DMS79 treated with DMSO at 0.1 percent for 48 hours (cell line): Measurements from ENCODE around the gene OCEL1.

Experiments used
- DNase-seq: peaks from one replicate; lab custom pipeline; 2025; lab: John Stamatoyannopoulos, UW

Gene OCEL1

GRCh38 chr19:17210296-17210695 is 15.7 kb upstream of the OCEL1 start:
- no peak for DNase-seq

- DNase-seq = no peak
Observed at GRCh38 chr19:17211547-17212446, 14.2 kb upstream of the OCEL1 start.

GRCh38 chr19:17213334-17213733 is 12.7 kb upstream of the OCEL1 start:
- no peak for DNase-seq

- DNase-seq = peak; percentile 65
Observed at GRCh38 chr19:17214508-17215126, 11.4 kb upstream of the OCEL1 start.

DNA sequence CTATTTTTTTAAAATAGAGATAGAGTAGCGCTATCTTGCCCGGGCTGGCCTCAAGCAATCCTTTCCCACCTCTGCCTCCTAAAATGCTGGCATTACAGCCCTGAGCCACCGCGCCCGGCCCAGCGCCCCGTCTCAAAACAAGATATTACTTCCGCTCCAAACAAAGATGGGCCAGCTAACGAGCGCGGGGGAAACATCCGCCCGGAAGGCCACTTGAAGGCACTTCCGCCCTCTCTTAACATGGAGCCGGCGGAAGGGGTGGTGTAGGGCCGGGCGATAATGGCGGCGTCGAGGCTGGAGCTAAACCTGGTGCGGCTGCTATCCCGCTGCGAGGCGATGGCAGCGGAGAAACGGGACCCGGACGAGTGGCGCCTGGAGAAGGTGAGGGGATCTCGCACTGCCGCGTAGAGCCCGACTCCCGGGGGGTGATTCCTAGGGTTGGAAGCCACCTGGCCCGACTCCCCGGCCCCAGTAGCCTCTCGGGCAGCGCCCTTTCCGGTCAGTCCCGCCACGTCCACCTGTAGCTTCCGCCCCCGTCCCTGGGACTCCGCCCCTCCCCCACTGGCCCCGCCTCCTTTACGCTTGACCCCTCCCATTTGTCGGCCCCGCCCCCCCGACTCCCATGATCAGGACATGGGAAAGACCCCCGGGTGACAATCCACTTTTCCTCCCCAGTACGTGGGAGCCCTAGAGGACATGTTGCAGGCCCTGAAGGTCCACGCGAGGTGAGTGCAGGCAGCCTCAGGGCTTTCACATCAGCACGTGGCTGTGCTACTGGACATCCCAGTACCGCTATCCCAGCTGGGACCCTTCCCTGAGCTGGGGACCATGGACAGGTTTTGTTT is 10.7 kb upstream of the OCEL1 start, which contains the start of gene USE1:
Gene USE1 (plus strand): TSS at position 231 of the 845 bp plus-strand sequence. CDS start 49 bp downstream, at position 280.
- peak; percentile 92 for DNase-seq

- no peak for DNase-seq
Observed at GRCh38 chr19:17216058-17216670, 9.9 kb upstream of the OCEL1 start.

DNA sequence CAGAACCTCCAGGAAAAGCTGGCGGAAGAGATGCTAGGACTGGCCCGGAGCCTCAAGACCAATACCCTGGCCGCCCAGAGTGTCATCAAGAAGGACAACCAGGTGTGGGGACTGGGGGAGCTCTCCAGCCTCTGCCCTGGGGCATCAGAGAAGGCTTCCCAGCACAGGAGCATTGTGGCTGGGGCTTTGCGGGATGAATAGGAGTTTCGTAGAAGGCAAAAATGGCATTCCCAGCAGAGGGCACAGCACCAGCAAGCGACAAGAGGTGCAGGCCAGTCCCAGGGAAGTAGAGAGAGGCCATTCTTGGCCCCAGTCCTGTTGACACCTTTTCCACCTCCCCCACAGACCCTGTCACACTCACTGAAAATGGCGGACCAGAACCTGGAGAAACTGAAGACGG is 6.7 kb upstream of the OCEL1 start:
- DNase-seq = no peak

DNA sequence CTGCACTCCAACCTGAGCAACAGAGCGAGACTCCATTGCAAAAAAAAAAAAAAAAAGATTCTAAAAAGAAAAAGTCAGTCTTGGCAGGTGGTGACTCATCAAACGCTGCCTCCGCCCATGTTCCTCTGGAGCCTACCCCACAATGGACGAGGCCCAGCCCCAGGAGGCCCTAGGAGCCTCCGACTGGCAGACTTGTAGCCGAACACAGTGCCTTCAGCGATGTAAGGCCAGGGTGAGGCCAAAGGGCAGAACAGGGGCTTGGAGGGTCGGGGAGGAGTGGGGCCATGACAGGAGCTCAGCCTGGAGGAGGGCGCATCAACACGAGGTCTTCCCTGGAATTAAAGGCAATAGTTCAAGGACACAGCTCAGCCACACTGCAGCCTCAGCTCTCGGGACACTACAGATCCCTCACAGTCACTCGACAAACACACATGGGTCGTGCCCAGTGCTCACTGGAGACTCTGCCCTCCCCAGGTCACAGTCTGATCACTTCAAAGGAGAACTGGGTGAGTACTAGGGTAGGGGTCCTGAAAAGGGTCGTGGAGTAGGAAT is 5.7 kb upstream of the OCEL1 start:
- DNase-seq = no peak

DNA sequence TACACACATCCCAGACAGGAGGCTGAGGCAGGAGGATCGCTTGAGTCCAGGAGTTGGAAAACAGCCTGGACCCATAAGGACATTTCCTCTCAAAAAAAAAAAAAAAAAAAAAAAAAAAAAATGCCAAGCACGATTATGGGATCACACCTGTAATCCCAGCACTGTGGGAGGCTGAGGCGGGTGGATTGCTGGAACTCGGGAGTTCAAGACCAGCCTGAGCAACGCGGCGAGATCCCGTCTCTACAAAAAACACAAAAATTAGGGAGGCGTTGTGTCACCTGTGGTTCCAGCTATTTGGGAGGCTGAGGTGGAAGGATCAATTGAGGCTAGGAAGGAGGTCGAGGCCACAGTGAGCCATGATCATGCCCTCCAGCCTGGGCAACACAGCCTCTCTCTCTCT is 973 bp upstream of the OCEL1 start:
- no peak for DNase-seq

- no peak for DNase-seq
Observed at GRCh38 chr19:17227798-17228367, 1.9 kb downstream of the OCEL1 start.

GRCh38 chr19:17229890-17230289 is 3.9 kb downstream of the OCEL1 start:
- DNase-seq = no peak

- DNase-seq = no peak
Observed at GRCh38 chr19:17232258-17232657, 6.2 kb downstream of the OCEL1 start.

DNA sequence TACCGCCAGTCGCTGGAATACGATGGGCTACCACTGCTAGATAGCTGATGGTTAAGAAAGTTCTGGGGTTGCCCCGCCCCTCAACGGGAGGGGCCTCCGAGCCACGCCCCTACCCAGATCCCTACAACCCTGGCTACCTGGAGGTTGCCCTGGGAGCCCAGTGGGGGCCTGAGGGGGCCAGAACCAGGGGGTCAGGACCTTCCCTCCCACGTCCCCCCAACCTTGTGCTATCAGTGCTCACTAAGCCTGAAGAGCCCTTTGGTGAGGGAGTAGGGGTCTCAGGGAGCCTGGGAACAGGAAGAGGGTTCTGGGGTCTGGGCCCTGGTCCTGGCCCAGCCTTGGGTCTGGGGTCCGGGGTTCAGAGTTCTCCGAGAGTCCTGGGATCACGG is 8.9 kb downstream of the OCEL1 start:
- DNase-seq = peak; percentile 26

GRCh38 chr19:17235300-17235970 is 9.4 kb downstream of the OCEL1 start:
- DNase-seq = peak; percentile 47

DNA sequence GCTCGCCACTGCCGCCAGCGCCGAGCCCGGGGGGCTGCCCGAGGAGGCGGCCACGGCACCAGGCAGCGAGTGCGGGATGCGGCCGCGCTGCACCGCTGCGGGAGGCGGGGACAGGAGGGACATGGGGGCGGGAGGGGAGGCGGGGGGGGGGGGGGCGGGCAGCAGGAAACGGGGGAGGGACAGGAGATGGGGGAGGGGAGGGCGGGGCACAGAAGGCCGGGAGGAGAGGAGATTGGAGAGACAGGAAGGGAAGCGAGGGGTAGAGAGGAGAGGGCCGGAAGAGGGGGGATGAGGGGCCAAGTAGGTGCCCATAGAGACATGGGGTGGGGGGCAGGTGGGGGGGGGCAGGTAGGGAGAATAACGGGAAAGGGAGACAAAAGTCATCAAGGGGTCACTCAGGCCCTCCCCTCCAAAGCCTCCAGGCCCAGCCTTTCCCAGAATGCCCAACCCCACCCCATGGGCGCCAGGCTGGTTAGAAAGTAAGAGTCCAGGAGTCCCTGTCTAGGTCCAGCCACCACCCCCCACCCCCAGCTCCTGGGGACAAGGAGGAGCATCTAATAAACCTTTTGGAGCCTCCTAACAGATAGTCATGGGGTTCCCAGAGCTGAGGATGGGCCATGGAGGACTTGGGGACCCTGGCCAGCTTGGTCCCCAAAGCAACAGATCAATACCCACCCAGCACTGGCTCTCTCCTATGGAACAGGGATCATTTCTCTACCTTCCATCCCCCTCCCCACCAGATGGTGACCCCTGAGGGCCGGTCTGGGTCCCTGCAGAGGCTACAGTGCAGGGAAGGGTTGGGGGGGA is 10.1 kb downstream of the OCEL1 start:
- DNase-seq = peak; percentile 20

DNA sequence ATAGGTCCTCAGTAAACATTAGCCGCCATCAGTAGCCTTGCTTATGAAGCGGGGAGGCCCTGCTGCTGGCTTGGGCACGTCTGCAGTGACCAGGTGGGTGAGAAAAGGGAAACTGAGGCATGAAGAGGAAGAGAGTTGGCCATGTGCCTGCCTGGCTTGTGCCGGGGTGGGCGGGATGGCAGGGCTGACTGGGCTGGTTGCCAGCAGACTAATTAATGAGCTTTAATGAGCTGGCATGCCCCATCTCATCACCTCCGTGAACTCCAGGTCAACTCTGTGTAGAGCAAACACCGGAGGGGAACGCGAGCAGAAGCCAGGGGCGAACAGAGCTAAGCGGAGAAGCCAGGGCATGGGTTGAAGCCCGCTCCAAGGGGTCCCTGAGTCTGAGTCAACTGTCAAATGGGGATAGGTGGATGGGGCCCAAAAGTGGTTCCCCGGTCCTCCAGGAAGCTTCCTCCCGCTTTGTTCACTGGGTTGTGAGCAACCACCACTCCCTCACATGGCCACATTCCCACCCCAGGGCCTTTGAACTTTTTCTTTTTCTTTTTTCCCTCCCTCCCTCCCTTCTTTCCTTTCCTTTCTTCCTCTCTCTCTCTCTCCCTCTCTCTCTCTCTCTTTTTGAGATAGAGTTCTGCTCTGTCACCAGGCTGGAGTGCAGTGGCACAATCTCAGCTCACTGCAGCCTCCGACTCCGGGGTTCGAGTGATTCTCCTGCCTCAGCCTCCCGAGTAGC is 11.0 kb downstream of the OCEL1 start:
- no peak for DNase-seq

- DNase-seq = no peak
Observed at GRCh38 chr19:17237747-17238706, 12.0 kb downstream of the OCEL1 start.
